IPS-20b (cell line): ENCODE results near the gene EIF3A.

Experiments
- H3K27ac ChIP-seq: one replicate; pipeline ENCODE4 v1.5.1; 2013; ENCODE audit warnings: low read length
- H3K27me3 ChIP-seq: 2 replicates; pipeline ENCODE4 v1.6.1; 2013; ENCODE audit warnings: mild to moderate bottlenecking, low read length, inconsistent platforms; ENCODE audit not compliant: insufficient read depth
- H3K36me3 ChIP-seq: 2 replicates; pipeline ENCODE4 v1.6.1; 2013; ENCODE audit warnings: low read depth, mild to moderate bottlenecking, inconsistent platforms, low read length, moderate library complexity; ENCODE audit not compliant: insufficient read depth
- H3K4me1 ChIP-seq: 2 replicates; pipeline ENCODE4 v1.6.1; 2013; ENCODE audit warnings: mild to moderate bottlenecking, control low read depth, inconsistent platforms, low read length, moderate library complexity; ENCODE audit not compliant: insufficient read depth
- H3K4me3 ChIP-seq: 2 replicates; pipeline ENCODE4 v1.5.1; 2013; ENCODE audit warnings: mild to moderate bottlenecking, low read length, inconsistent platforms
- H3K9ac ChIP-seq: 2 replicates; pipeline ENCODE4 v1.6.1; 2013; ENCODE audit warnings: low read depth, mild to moderate bottlenecking, inconsistent platforms, low read length, moderate library complexity
- H3K9me3 ChIP-seq: 2 replicates; pipeline ENCODE4 v1.6.1; 2013; ENCODE audit warnings: mild to moderate bottlenecking, low read depth, low read length, inconsistent platforms; ENCODE audit not compliant: insufficient read depth

EIF3A gene

GRCh38 chr10:119095640-119096039 is 15.0 kb upstream of the EIF3A start:
- Histone ChIP-seq H3K9ac (no peak overlapping the region), H3K4me1 (no peaks in the 10 kb centered on the region), H3K36me3 (no peaks in the 10 kb centered on the region), H3K27me3 (no peaks in the 10 kb centered on the region), H3K9me3 (no peaks in the 10 kb centered on the region), H3K27ac (no peak overlapping the region), H3K4me3 (no peak overlapping the region)

- Histone ChIP-seq H3K27me3 (no peaks in the 10 kb centered on the region), H3K36me3 (no peaks in the 10 kb centered on the region), H3K4me3 (no peak overlapping the region), H3K9ac (no peak overlapping the region), H3K27ac (no peak overlapping the region), H3K4me1 (no peaks in the 10 kb centered on the region), H3K9me3 (no peaks in the 10 kb centered on the region)
Observed at GRCh38 chr10:119090968-119091367, 10.4 kb upstream of the EIF3A start.

DNA sequence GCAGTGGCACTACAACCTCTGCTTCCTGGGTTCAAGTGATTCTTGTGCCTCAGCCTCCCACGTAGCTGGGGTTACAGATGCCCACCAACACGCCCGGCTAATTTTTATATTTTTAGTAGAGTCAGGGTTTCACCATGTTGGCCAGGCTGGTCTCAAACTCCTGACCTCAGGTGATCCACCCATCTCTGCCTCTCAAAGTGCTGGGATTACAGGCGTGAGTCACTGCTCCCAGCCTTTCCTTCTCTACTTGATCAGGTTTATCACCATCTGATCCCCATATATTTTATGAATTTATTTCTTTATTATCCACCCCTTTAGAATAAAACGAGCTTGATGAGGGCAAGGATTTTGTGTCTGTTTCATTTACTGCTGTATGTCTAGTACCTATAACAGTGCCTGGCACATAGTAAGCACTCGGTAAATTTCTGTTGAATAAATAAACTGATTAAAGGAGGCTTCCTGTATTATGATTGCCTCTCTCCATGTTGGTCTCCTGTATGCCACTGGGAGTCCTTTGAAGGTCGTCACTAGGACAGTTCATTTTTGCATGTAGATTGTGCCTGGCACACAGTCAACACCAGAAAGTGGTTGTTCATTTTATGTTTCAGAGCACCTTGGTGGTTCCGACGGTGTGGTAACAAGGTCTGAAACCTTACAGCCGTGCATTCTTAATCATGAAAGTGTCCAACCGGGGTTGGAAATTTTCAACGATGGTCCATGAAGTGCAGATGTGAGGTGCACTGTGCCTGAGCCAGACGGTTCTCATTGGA is 9.6 kb upstream of the EIF3A start:
- no peak overlapping the region for H3K4me3 ChIP-seq
- H3K4me1 ChIP-seq = no peaks in the 10 kb centered on the region
- no peaks in the 10 kb centered on the region for H3K36me3 ChIP-seq
- H3K9ac ChIP-seq = no peak overlapping the region
- H3K27ac ChIP-seq = no peak overlapping the region
- no peaks in the 10 kb centered on the region for H3K27me3 ChIP-seq
- H3K9me3 ChIP-seq = no peaks in the 10 kb centered on the region

- no peak overlapping the region for H3K9ac ChIP-seq
- no peaks in the 10 kb centered on the region for H3K9me3 ChIP-seq
- no peaks in the 10 kb centered on the region for H3K27me3 ChIP-seq
- H3K4me1 ChIP-seq = no peaks in the 10 kb centered on the region
- H3K4me3 ChIP-seq = no peak overlapping the region
- H3K36me3 ChIP-seq = no peaks in the 10 kb centered on the region
- no peak overlapping the region for H3K27ac ChIP-seq
Observed at GRCh38 chr10:119087271-119087882, 6.8 kb upstream of the EIF3A start.

DNA sequence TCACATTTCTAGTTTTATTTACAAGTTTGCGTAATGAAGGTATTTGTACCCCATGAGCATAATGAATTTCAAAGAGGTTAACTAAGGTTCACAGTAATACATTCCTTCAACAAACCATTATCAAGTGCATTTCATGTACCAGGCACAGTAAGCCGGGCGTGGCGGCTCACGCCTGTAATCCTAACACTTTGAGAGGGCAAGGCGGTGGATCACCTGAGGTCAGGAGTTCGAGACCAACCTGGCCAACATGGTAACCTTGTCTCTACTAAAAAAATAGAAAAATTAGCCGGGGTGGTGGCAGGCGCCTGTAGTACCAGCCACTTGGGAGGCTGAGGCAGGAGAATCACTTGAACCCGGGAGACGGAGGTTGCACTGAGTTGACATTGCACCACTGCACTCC is 4.3 kb upstream of the EIF3A start:
- no peaks in the 10 kb centered on the region for H3K9me3 ChIP-seq
- H3K4me1 ChIP-seq = no peaks in the 10 kb centered on the region
- H3K36me3 ChIP-seq = 0 out of 2 replicates have a peak, but pooled peaks cover 4% of the 10 kb centered on the region
- no peak overlapping the region for H3K27ac ChIP-seq
- no peaks in the 10 kb centered on the region for H3K27me3 ChIP-seq
- H3K9ac ChIP-seq = no peak overlapping the region
- no peak overlapping the region for H3K4me3 ChIP-seq

GRCh38 chr10:119079599-119080520 is 757 bp downstream of the EIF3A start:
- no peaks in the 10 kb centered on the region for H3K27me3 ChIP-seq
- peak overlapping the region; percentile 93 for H3K4me3 ChIP-seq
- H3K27ac ChIP-seq = peak overlapping the region; percentile 60
- peaks cover 7% of the 10 kb centered on the region; the same call in 1 of the 2 replicates for H3K4me1 ChIP-seq
- peaks cover 32% of the 10 kb centered on the region for H3K36me3 ChIP-seq
- H3K9me3 ChIP-seq = no peaks in the 10 kb centered on the region
- H3K9ac ChIP-seq = peak overlapping the region; percentile 100

- H3K4me3 ChIP-seq = peak overlapping the region; percentile 93
- no peak overlapping the region for H3K27ac ChIP-seq
Observed at GRCh38 chr10:119078422-119079179, 2.0 kb downstream of the EIF3A start.

GRCh38 chr10:119073584-119073983 is 7.0 kb downstream of the EIF3A start:
- H3K9me3 ChIP-seq = no peaks in the 10 kb centered on the region
- no peak overlapping the region for H3K4me3 ChIP-seq
- H3K27me3 ChIP-seq = no peaks in the 10 kb centered on the region
- peaks cover 81% of the 10 kb centered on the region for H3K36me3 ChIP-seq
- H3K9ac ChIP-seq = no peak overlapping the region
- H3K4me1 ChIP-seq = peaks cover 3% of the 10 kb centered on the region; the same call in 1 of the 2 replicates
- no peak overlapping the region for H3K27ac ChIP-seq

More at GRCh38 chr10:119078422-119079179, 2.0 kb downstream of the EIF3A start:
- peaks cover 40% of the 10 kb centered on the region for H3K36me3 ChIP-seq
- no peaks in the 10 kb centered on the region for H3K27me3 ChIP-seq
- H3K4me1 ChIP-seq = peaks cover 7% of the 10 kb centered on the region; the same call in 1 of the 2 replicates
- no peaks in the 10 kb centered on the region for H3K9me3 ChIP-seq
- peak overlapping the region; percentile 100 for H3K9ac ChIP-seq

- Histone ChIP-seq H3K4me1 (no peaks in the 10 kb centered on the region), H3K27me3 (no peaks in the 10 kb centered on the region), H3K9ac (no peak overlapping the region), H3K36me3 (peaks cover 94% of the 10 kb centered on the region), H3K4me3 (no peak overlapping the region), H3K27ac (no peak overlapping the region), H3K9me3 (no peaks in the 10 kb centered on the region)
Observed at GRCh38 chr10:119070395-119071165, 10.0 kb downstream of the EIF3A start.

- no peak overlapping the region for H3K9ac ChIP-seq
Observed at GRCh38 chr10:119061926-119062325, 18.7 kb downstream of the EIF3A start.

More at GRCh38 chr10:119061926-119062325, 18.7 kb downstream of the EIF3A start:
- Histone ChIP-seq H3K4me1 (no peaks in the 10 kb centered on the region), H3K4me3 (no peak overlapping the region), H3K36me3 (peaks cover 100% of the 10 kb centered on the region), H3K27ac (no peak overlapping the region), H3K27me3 (no peaks in the 10 kb centered on the region), H3K9me3 (no peaks in the 10 kb centered on the region)
